Heart left ventricle (tissue), 16 donors: ENCODE measurements around the gene SCAMP1. TPM values are rescaled to one million over a fixed set of nuclear protein-coding genes. Genes with fewer than 3 reads are reported as not detected.

Experiments
- ATAC-seq, 4 donors: fragments of 200-7000 bp; cut with Tn5 transposase; one replicate each; pipeline ENCODE4 v1.9.1; 2020 to 2022; ENCODE audit warnings: moderate library complexity in 4 of 4, mild to moderate bottlenecking in 3 of 4, moderate number of reproducible peaks in 1 of 4
- DNase-seq, 5 donors: peaks; one replicate each; pipeline ENCODE4 v3.0.0-alpha.2; 2020
- H3K27ac ChIP-seq, 12 donors: fragments of 200-600 bp; sonication (generic) in 4 of 12; one replicate each; pipeline versions ENCODE4 v1.5.0 to v1.8.0; 2016 to 2022; ENCODE audit warnings: mild to moderate bottlenecking in 2 of 12
- H3K27me3 ChIP-seq, 9 donors: fragments of 200-600 bp; sonication (generic) in 2 of 9; one replicate each; pipeline versions ENCODE4 v1.5.1 to v1.8.0; 2016 to 2022; ENCODE audit warnings: mild to moderate bottlenecking in 3 of 9
- H3K36me3 ChIP-seq, 9 donors: fragments of 200-600 bp; sonication (generic) in 2 of 9; one replicate each; pipeline versions ENCODE4 v1.5.0 to v1.8.0; 2018 to 2022; ENCODE audit warnings: mild to moderate bottlenecking in 2 of 9
- H3K4me1 ChIP-seq, 12 donors: fragments of 200-600 bp; sonication (generic) in 4 of 12; one replicate each; pipeline versions ENCODE4 v1.5.0 to v1.8.0; 2016 to 2022; ENCODE audit warnings: mild to moderate bottlenecking in 3 of 12
- H3K4me3 ChIP-seq, 12 donors: fragments of 200-600 bp; sonication (generic) in 4 of 12; one replicate each; pipeline versions ENCODE4 v1.5.0 to v1.8.0; 2017 to 2022; ENCODE audit warnings: mild to moderate bottlenecking in 9 of 12, moderate library complexity in 4 of 12
- H3K9me3 ChIP-seq, 12 donors: fragments of 200-600 bp; sonication (generic) in 4 of 12; one replicate each; pipeline versions ENCODE4 v1.5.0 to v1.8.0; 2016 to 2022; ENCODE audit warnings: mild to moderate bottlenecking in 1 of 12
- POLR2A ChIP-seq, 2 donors: fragments of 450-650 bp; IDR thresholded peaks; one replicate each; pipeline ENCODE4 v1.6.1; 2017; ENCODE audit warnings: antibody characterized with exemption in 2 of 2, mild to moderate bottlenecking in 2 of 2, moderate library complexity in 2 of 2
- WGBS, 4 donors: extraction: QIAGEN DNeasy Blood & Tissue Kit in 2 of 4; methylation state at CpG; one replicate each; pipeline versions ENCODE4 v1.1.5 to v1.1.7; 2013 to 2018; 5-methylcytosine and 5-hydroxymethylcytosine counted together
- intact Hi-C, 10 donors: fragments of 100-400 bp; cut with DNase I; formaldehyde crosslinking; loops; one replicate each; pipeline versions ENCODE4 v1.11.1 to v1.14.2; 2022
- polyA plus RNA-seq, 2 donors: library from polyadenylated mRNA; stranded (reverse); fragments of 200-250 nt; gene quantifications; one replicate each; pipeline ENCODE4 v1.2.3, GENCODE V29; 2013
- total RNA-seq, 9 donors: library from RNA; depleted of rRNA in 2 of 9; stranded (reverse); fragments of >200 nt in 2 of 9; fragmentation: NEBNext Ultra II Directional in 3 of 9; extraction: Animal tissue kit (Norgen Biotek cat#: 25700) in 3 of 9; gene quantifications; one replicate each; pipeline versions ENCODE4 v1.1.0 to v1.2.4, GENCODE V29; 2016 to 2023
- TF ChIP-seq, protein P1 (sequence below), 12 donors: fragments of 200-600 bp; sonication (generic) in 4 of 12; IDR thresholded peaks; one replicate each; pipeline versions ENCODE4 v1.5.0 to v1.8.0; 2018 to 2022; ENCODE audit warnings: antibody characterized with exemption in 12 of 12, mild to moderate bottlenecking in 5 of 12
- donor health status: ischemic (EF 13 %, LVEDD 7.1; RV severe dilation, severe dysfunction).
- donor health status: healthy with polysubstance abuse.
- donor health status: DM: no; HTN: yes; CAD: no.
- donor health status: DM: no; HTN: no; CAD: no.
- donor health status: ischemic (EF 25% LVEDD 6.9; RV normal size, moderate dysfunction).
- donor health status: ischemic (EF 25% LVEDD 5.7; RV mildly dilated, moderate dysfunction).
- donor health status: healthy.
- donor health status: DM: yes; HTN: yes; CAD: no.
- donor health status: ischemic (EF 35%, LVEDD 5.7; RV mildly dilated, moderate dysfunction).
- donor health status: nonischemic (EF 11% LVEDD 7.7; RV severe dilation, severe dysfunction).
- donor health status: DM: yes; HTN: yes; CAD: no.
- donor health status: PGD.
- donor health status: ischemic (EF 29% LVEDD 5.4; RV normal size, mild dysfunction).
- donor health status: nonischemic (EF 23%, LVEDD 6.1; RV moderate dilation, normal function).

SCAMP1 gene
- total and polyA plus RNA-seq, 11 donors = 6.9 to 40.6 (median 33.7) TPM

DNA sequence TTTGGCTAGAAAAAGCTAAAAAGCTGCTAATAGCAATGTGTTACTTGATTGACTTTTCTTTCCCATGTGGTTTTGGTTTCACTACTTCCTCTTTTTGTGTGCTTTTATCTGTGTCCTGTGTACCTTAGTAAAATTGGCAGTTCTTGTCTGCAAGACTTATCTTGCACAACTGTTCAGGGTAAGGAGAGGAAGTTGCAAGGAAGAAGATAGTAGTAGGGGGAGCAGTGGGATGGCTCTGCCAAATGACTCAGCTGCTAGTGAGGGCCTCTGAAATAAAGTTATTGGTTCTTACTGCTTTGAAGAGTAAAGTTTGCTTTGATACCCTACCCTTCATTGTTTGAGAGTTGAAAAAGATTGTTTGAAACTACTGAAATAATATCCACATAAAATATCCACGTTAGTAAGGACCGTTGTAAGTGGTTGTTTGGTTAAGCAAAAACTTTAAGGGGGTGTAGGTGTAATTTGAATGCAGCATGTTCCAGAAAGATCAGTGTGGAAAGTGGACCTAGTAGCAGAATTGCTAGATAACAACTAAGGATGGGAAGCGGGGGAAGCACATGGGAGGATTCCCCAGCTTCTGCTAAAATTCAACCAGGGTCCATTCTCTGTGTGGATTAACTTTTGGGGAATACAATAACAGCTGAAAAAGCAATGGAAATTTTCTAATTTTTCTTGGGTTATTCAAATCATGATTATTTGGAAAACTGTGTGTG is 123.5 kb downstream of the SCAMP1 start:
- H3K4me1 ChIP-seq = peaks cover 0 to 58% (median 15%) of the 10 kb centered on the region in 12 donors
- H3K27ac ChIP-seq = peak overlapping the region in 1 of 12 donors; percentile 61

DNA sequence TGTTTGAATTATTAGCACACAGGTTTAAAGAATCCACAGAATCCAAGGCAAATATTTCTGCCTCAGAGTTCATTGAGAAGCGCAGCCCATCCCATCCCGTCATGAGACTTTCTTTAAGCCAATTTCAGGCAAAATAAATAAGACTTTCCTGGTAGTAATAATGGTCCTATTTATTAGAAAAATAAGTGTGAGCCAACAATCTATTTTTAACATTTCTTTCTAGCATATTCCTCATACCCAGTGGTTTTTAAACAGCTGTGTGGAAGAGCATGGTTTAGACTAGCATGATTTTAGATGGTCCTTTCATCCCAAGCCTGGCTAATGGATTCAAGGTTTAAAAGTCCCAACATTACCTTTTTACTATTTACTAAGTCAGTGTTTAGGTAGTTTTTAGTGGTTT is 125.8 kb downstream of the SCAMP1 start:
- DNase-seq = no peak
- Histone ChIP-seq H3K4me1 (peaks cover 0 to 58% (median 15%) of the 10 kb centered on the region in 12 donors), H3K27ac (peak overlapping the region in 2 of 12 donors; percentile 1 to 31), H3K4me3 (no peak overlapping the region), H3K36me3 (peaks cover 0 to 38% (median 24%) of the 10 kb centered on the region in 9 donors), H3K27me3 (no peaks in the 10 kb centered on the region), H3K9me3 (no peaks in the 10 kb centered on the region)
- TF ChIP-seq POLR2A (IDR thresholded peaks at IDR 0.05) = no peak
- TF ChIP-seq, protein P1, sequence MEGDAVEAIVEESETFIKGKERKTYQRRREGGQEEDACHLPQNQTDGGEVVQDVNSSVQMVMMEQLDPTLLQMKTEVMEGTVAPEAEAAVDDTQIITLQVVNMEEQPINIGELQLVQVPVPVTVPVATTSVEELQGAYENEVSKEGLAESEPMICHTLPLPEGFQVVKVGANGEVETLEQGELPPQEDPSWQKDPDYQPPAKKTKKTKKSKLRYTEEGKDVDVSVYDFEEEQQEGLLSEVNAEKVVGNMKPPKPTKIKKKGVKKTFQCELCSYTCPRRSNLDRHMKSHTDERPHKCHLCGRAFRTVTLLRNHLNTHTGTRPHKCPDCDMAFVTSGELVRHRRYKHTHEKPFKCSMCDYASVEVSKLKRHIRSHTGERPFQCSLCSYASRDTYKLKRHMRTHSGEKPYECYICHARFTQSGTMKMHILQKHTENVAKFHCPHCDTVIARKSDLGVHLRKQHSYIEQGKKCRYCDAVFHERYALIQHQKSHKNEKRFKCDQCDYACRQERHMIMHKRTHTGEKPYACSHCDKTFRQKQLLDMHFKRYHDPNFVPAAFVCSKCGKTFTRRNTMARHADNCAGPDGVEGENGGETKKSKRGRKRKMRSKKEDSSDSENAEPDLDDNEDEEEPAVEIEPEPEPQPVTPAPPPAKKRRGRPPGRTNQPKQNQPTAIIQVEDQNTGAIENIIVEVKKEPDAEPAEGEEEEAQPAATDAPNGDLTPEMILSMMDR (IDR thresholded peaks at IDR 0.05) = no peak
- intact Hi-C loops = no loop called here
- 71 to 80% (median 74%) methylated on average over 2 of the region's 2 CpGs for WGBS, 4 donors
- peak in 1 of 4 donors; percentile 63 for ATAC-seq

More for the DNA sequence above, 123.5 kb downstream of the SCAMP1 start:
- peaks cover 0 to 35% (median 25%) of the 10 kb centered on the region in 9 donors for H3K36me3 ChIP-seq
- no peaks in the 10 kb centered on the region for H3K27me3 ChIP-seq
- ATAC-seq (peak; percentile 57 to 90 (median 66)), DNase-seq (no peak)
- intact Hi-C loops = no loop called here
- no peaks in the 10 kb centered on the region for H3K9me3 ChIP-seq
- 77 to 82% (median 80%) methylated on average over 3 of the region's 3 CpGs for WGBS, 4 donors
- TF ChIP-seq, protein P1 (IDR thresholded peaks at IDR 0.05) = no peak
- TF ChIP-seq POLR2A (IDR thresholded peaks at IDR 0.05) = no peak
- no peak overlapping the region for H3K4me3 ChIP-seq

DNA sequence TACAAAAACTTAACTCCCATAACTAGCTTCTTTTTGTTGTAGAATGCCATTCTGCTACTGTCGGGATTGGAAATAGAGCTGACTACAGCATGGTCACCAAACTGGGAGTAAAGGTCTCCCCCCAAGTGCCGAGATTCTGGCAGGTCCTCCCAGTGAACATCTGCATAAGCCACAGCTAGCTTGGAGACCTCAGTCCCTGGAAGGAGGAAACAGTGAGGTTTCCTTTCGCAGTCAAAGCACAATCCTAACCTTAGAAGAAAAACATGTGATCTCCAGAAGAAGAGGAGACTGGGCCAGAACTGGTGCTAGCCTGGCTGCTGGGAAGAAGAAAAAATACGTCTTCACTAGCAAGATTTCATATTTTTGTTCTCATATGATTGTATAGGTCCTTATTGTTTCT is 127.4 kb downstream of the SCAMP1 start:
- WGBS, 4 donors = 66 to 85% (median 70%) methylated on average over 4 of the region's 4 CpGs
- Histone ChIP-seq H3K36me3 (peaks cover 0 to 28% (median 13%) of the 10 kb centered on the region in 9 donors), H3K27me3 (no peaks in the 10 kb centered on the region), H3K27ac (peak overlapping the region in 2 of 12 donors; percentile 10 to 22), H3K4me3 (no peak overlapping the region), H3K4me1 (peaks cover 0 to 58% (median 15%) of the 10 kb centered on the region in 12 donors), H3K9me3 (no peaks in the 10 kb centered on the region)
- ATAC-seq = no peak
- intact Hi-C loops = no loop called here
- no peak for DNase-seq
- TF ChIP-seq, protein P1 (IDR thresholded peaks at IDR 0.05) = no peak
- no peak for TF ChIP-seq POLR2A (IDR thresholded peaks at IDR 0.05)

DNA sequence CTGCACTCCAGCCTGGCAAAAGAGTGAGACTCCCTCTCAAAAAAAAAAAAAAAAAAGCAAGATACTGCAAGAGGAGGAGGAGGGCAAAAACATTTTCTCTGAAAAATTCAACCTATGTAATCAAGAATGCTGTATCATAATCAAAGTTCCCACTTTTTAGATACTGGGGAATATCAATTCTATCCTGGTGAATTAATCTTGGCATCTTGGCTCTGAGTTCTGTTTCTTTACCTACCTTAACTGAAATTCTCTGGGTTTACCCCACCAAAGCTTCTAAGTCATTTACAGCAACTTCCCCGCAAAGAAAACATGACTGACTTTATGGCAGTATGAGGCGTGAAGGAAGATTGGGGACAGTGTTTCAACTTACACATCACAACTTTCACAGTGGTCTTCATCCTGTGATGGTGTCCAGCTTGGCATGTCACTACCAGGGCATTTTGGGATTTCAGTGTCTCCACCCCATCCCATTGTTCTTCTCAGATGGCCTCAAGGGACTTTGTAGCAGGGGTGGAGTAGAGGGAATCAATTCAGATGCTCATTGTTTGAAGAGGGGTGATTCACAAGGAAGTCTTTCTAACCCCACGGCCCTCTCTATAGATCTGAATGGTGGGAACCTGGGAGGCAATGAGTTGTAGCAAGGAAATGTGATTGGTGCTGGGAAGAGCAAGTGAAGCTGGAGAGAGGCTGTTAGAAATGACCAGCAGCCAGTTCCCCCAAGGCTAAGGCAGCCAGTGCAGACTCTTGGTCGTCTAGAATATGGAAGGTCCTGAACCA is 130.5 kb downstream of the SCAMP1 start:
- DNase-seq = no peak

More for the DNA sequence above, 130.5 kb downstream of the SCAMP1 start:
- peaks cover 0 to 32% (median 13%) of the 10 kb centered on the region in 9 donors for H3K36me3 ChIP-seq
- intact Hi-C loops = no loop called here
- TF ChIP-seq, protein P1 (IDR thresholded peaks at IDR 0.05) = no peak
- TF ChIP-seq POLR2A (IDR thresholded peaks at IDR 0.05) = no peak
- H3K9me3 ChIP-seq = no peaks in the 10 kb centered on the region
- no peak overlapping the region for H3K4me3 ChIP-seq
- peak in 3 of 4 donors; percentile 19 to 32 (median 31) for ATAC-seq
- H3K27ac ChIP-seq = no peak overlapping the region
- H3K27me3 ChIP-seq = no peaks in the 10 kb centered on the region
- WGBS, 4 donors = 81 to 90% (median 86%) methylated on average over 4 of the region's 4 CpGs
- peaks cover 0 to 33% (median 14%) of the 10 kb centered on the region in 12 donors for H3K4me1 ChIP-seq
